Osteocyte (in vitro differentiated cells): ENCODE data around the gene C14orf119. TPM values are rescaled to one million over a fixed set of nuclear protein-coding genes. Genes with fewer than 3 reads are reported as not detected.

Experiments
- DNase-seq: peaks from one replicate; pipeline ENCODE4 v3.0.0; 2021; ENCODE audit warnings: mixed read lengths; ENCODE audit not compliant: unreplicated experiment; ENCODE audit errors: extremely low spot score
- H3K27ac Mint-ChIP-seq: one replicate; pipeline ENCODE4 v1.8.0; 2021; ENCODE audit warnings: mild to moderate bottlenecking, mixed read lengths; ENCODE audit not compliant: unreplicated experiment
- H3K27me3 Mint-ChIP-seq: one replicate; pipeline ENCODE4 v1.8.0; 2021; ENCODE audit warnings: mixed read lengths; ENCODE audit not compliant: unreplicated experiment
- H3K36me3 Mint-ChIP-seq: one replicate; pipeline ENCODE4 v1.8.0; 2021; ENCODE audit warnings: mixed read lengths; ENCODE audit not compliant: unreplicated experiment
- H3K4me1 Mint-ChIP-seq: one replicate; pipeline ENCODE4 v1.8.0; 2021; ENCODE audit warnings: mixed read lengths; ENCODE audit not compliant: unreplicated experiment
- H3K4me3 Mint-ChIP-seq: one replicate; pipeline ENCODE4 v1.8.0; 2021; ENCODE audit warnings: mild to moderate bottlenecking, moderate library complexity, mixed read lengths; ENCODE audit not compliant: unreplicated experiment
- H3K9me3 Mint-ChIP-seq: one replicate; pipeline ENCODE4 v1.8.0; 2021; ENCODE audit warnings: mixed read lengths; ENCODE audit not compliant: unreplicated experiment
- total RNA-seq: library from RNA; stranded (reverse); gene quantifications from 2 replicates; pipeline ENCODE4 v1.2.1, GENCODE V29; 2021
- TF ChIP-seq, protein P1 (sequence below): fragments of 200-600 bp; sonication (generic); IDR thresholded peaks from 2 replicates; pipeline ENCODE4 v1.5.0; 2021; ENCODE audit warnings: antibody characterized with exemption, mild to moderate bottlenecking, moderate library complexity

The C14orf119 gene
- total RNA-seq, 1 donor from 2014 or later, result 61.3 TPM

DNA sequence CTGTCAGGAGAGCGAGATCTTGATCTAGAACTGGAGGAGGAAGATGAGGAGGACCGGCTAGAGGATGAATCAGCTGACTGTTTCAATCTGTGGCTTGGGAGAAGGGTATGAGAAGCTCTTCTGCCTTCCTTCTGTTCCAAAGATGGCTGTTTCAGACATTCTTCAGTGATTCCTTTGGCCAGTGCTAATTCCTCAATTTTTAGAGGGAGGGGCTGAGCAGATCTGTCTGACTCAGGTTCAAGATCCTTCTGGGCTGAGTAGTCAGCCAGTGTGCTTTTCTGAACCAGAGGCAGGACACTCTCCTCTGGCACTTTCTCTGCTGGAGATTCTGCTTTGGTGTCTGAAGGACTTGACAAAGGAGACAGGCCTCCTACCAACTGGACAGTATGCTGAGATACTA lies 15.6 kb upstream of the C14orf119 start:
- Mint-ChIP-seq H3K4me1 (peaks cover 29% of the 10 kb centered on the region), H3K9me3 (no peaks in the 10 kb centered on the region), H3K4me3 (no peak overlapping the region), H3K27ac (peak overlapping the region; percentile 86), H3K36me3 (peaks cover 48% of the 10 kb centered on the region), H3K27me3 (no peaks in the 10 kb centered on the region)
- TF ChIP-seq, protein P1, sequence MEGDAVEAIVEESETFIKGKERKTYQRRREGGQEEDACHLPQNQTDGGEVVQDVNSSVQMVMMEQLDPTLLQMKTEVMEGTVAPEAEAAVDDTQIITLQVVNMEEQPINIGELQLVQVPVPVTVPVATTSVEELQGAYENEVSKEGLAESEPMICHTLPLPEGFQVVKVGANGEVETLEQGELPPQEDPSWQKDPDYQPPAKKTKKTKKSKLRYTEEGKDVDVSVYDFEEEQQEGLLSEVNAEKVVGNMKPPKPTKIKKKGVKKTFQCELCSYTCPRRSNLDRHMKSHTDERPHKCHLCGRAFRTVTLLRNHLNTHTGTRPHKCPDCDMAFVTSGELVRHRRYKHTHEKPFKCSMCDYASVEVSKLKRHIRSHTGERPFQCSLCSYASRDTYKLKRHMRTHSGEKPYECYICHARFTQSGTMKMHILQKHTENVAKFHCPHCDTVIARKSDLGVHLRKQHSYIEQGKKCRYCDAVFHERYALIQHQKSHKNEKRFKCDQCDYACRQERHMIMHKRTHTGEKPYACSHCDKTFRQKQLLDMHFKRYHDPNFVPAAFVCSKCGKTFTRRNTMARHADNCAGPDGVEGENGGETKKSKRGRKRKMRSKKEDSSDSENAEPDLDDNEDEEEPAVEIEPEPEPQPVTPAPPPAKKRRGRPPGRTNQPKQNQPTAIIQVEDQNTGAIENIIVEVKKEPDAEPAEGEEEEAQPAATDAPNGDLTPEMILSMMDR, result no peak
- DNase-seq, result no peak

DNA sequence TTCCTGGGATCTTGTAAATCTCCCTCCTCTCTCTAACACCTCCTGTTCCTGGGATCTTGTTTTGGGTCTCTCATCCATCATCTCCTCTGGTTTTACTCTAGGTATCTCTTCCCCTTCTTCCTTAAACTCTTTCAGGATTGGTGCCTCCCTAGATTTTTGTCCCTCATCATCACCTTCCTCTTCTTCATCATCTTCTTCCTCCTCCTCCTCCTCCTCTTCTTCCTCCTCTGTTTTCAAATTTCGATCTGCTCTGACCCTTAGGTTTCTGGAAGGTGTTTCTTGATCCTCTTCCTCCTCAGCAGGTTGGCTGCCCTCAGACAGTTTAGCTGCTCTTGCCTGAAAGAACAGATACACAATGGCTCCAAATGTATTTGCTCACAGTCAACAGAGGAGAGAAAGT lies 14.8 kb upstream of the C14orf119 start:
- H3K27me3 Mint-ChIP-seq, result no peaks in the 10 kb centered on the region
- TF ChIP-seq, protein P1, result no peak
- peaks cover 46% of the 10 kb centered on the region for H3K36me3 Mint-ChIP-seq
- H3K4me3 Mint-ChIP-seq, result no peak overlapping the region
- peaks cover 29% of the 10 kb centered on the region for H3K4me1 Mint-ChIP-seq
- no peaks in the 10 kb centered on the region for H3K9me3 Mint-ChIP-seq
- no peak for DNase-seq
- H3K27ac Mint-ChIP-seq, result peak overlapping the region; percentile 86

DNA sequence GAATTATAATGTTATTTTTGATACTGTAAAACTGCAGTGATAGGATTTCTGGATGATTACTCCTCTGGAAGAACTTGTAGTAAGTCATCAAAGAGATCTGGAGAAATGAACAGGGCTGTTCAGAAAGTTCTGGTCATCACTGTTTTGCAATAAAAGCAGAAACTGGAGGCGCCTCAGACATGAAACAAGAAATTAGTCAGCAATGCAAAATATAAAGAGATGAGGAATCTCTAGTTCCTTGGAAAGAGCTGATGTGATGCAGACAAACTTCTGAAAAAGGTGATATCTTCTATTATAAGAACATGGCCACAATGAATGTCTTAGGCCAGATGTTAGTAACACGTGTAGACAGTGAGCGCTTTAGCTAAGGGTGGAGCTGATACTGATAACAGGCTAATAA lies 9.8 kb upstream of the C14orf119 start:
- TF ChIP-seq, protein P1, result no peak
- Mint-ChIP-seq H3K27me3 (no peaks in the 10 kb centered on the region), H3K27ac (no peak overlapping the region), H3K9me3 (no peaks in the 10 kb centered on the region), H3K36me3 (peaks cover 45% of the 10 kb centered on the region), H3K4me1 (peaks cover 3% of the 10 kb centered on the region), H3K4me3 (no peak overlapping the region)
- DNase-seq, result no peak

DNA sequence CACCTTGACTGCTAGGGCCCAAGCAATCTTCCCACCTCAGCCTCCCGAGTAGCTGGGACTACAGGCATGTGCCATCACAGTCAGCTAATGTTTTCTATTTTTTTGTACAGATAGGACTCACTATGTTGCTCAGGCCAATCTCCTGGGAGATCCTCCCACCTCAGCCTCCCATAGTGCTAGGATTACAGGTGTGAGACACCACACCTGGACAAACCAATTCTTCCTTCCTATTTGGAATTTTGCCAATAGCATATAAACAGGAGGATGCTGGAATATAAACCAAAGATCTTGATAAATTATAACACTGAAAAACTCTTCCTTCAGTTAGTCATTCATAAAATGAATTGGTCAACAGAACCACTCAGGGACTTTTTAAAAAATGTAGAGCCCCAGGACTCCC lies 8.7 kb upstream of the C14orf119 start:
- peaks cover 39% of the 10 kb centered on the region for H3K36me3 Mint-ChIP-seq
- DNase-seq, result no peak
- TF ChIP-seq, protein P1, result no peak
- no peaks in the 10 kb centered on the region for H3K9me3 Mint-ChIP-seq
- no peak overlapping the region for H3K27ac Mint-ChIP-seq
- H3K4me1 Mint-ChIP-seq, result no peaks in the 10 kb centered on the region
- no peaks in the 10 kb centered on the region for H3K27me3 Mint-ChIP-seq
- no peak overlapping the region for H3K4me3 Mint-ChIP-seq

DNA sequence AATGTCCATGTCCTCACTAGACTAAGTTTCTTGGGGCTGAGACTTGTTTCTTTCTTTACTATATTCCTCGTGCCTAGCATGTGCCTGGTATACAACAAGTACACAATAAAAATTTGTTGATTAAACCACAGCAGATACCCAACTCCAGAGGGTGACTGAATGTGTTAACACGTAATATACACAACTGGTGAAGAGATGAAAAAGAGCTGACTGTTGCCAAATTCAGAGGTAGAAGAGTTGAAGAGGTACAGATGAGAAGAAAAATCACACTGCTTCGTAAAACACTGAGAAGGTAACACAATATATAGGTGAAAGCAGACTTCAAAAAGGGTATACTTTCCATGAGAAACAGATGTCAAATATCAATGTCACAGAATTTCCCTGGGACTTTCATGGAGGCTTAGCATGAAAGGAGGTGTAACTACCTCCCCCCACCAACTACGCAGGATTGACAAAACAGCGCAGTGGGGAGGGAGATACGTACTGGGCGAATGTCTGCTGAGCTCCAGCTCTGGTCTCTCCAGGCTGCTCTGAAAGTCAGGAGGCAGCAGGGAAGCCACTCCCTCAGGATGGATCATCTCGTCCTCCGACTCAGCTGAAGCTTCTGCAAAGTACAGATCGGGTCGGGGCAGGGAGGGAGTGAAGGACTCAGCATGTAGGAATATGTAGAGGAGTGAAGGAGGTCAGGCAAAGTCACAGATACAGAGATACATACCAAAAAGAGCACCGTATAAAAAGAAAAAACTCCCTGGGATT lies 5.6 kb upstream of the C14orf119 start:
- TF ChIP-seq, protein P1, result no peak
- no peaks in the 10 kb centered on the region for H3K4me1 Mint-ChIP-seq
- no peak for DNase-seq
- no peaks in the 10 kb centered on the region for H3K9me3 Mint-ChIP-seq
- no peaks in the 10 kb centered on the region for H3K27me3 Mint-ChIP-seq
- no peak overlapping the region for H3K4me3 Mint-ChIP-seq
- no peak overlapping the region for H3K27ac Mint-ChIP-seq
- H3K36me3 Mint-ChIP-seq, result peaks cover 51% of the 10 kb centered on the region
